Endothelial cell of umbilical vein (primary cell): ENCODE results near the gene PABPC1L. TPM values are rescaled to one million over a fixed set of nuclear protein-coding genes. Genes with fewer than 3 reads are reported as not detected.

ENCODE experiments used
- BruUV-seq: library from RNA; stranded (reverse); fragments of 400-500 nt; replicated peaks from 2 replicates; lab custom pipeline; 2021; lab: Mats Ljungman, UMichigan
- CTCF ChIA-PET: fragments of 300-600, 350-600 bp; sonication (Branson Sonifier 250); formaldehyde crosslinking; loops from one replicate; lab custom pipeline; 2021; ENCODE audit warnings: antibody characterized with exemption, inconsistent platforms; lab: Charles Lee
- POLR2A ChIA-PET: fragments of 300-600, 350-600 bp; sonication (Branson Sonifier 250); formaldehyde crosslinking; loops from one replicate; lab custom pipeline; 2021; ENCODE audit warnings: antibody characterized with exemption, inconsistent platforms; lab: Charles Lee
- DNase-seq: peaks from one replicate; pipeline ENCODE4 v3.0.0-alpha.2; 2011; ENCODE audit warnings: low read depth, low spot score
- FAIRE-seq: peaks from 2 replicates; lab custom pipeline; 2011; peaks lifted over from hg19 to GRCh38; lab: Jason Lieb, UNC
- H2AFZ ChIP-seq: 2 replicates; pipeline ENCODE4 v1.6.0; 2012; ENCODE audit warnings: low read depth, low read length, control low read depth, inconsistent platforms
- H3K27ac ChIP-seq: 2 replicates; pipeline ENCODE4 v1.5.1; 2011; ENCODE audit warnings: low read depth, mild to moderate bottlenecking, control low read depth, low read length, moderate library complexity; ENCODE audit not compliant: insufficient read depth
- H3K27me3 ChIP-seq, 2 experiments: 2 replicates each; pipeline versions ENCODE4 v1.6.0 to v1.6.1; 2011; ENCODE audit warnings: low read length in 2 of 2, mixed read lengths in 1 of 2; ENCODE audit not compliant: control insufficient read depth in 2 of 2, insufficient read depth in 2 of 2
- H3K36me3 ChIP-seq, 2 experiments: 2 replicates in 1 of 2; 3 replicates in 1 of 2; pipeline ENCODE4 v1.5.1; 2011; ENCODE audit warnings: low read length in 2 of 2, mild to moderate bottlenecking in 1 of 2, moderate library complexity in 1 of 2; ENCODE audit not compliant: control insufficient read depth in 2 of 2, insufficient read depth in 2 of 2; ENCODE audit errors: extremely low read depth in 1 of 2
- H3K4me1 ChIP-seq: 3 replicates; pipeline ENCODE4 v1.5.1; 2011; ENCODE audit warnings: mild to moderate bottlenecking, low read length; ENCODE audit not compliant: control insufficient read depth, insufficient read depth; ENCODE audit errors: extremely low read depth
- H3K4me2 ChIP-seq: 2 replicates; pipeline ENCODE4 v1.6.1; 2011; ENCODE audit warnings: low read length, control low read depth, mixed read lengths; ENCODE audit not compliant: insufficient read depth
- H3K4me3 ChIP-seq, 3 experiments: fragments of 200-600 bp in 1 of 3; sonication (generic), shearing (Covaris generic) in 1 of 3; replicated peaks in 1 of 3; 2 replicates each; pipeline ENCODE4 v1.5.1; 2011 to 2016; ENCODE audit warnings: control low read depth in 3 of 3, low read length in 3 of 3, mild to moderate bottlenecking in 2 of 3, inconsistent platforms in 1 of 3, low read depth in 1 of 3, moderate library complexity in 1 of 3; ENCODE audit not compliant: insufficient read depth in 1 of 3
- H3K79me2 ChIP-seq: 2 replicates; pipeline ENCODE4 v1.6.0; 2012; ENCODE audit warnings: low read length, inconsistent platforms; ENCODE audit not compliant: control insufficient read depth, insufficient read depth
- H3K9ac ChIP-seq: replicated peaks from 2 replicates; pipeline ENCODE3; 2011; ENCODE audit warnings: low read length, control low read depth; ENCODE audit not compliant: insufficient read depth; ENCODE audit errors: extremely low read depth
- H3K9me1 ChIP-seq: replicated peaks from 3 replicates; pipeline ENCODE4 v1.6.0; 2011; ENCODE audit warnings: mild to moderate bottlenecking, low read length; ENCODE audit not compliant: control insufficient read depth, insufficient read depth; ENCODE audit errors: extremely low read depth
- H3K9me3 ChIP-seq: replicated peaks from 2 replicates; pipeline ENCODE4 v1.5.1; 2012; ENCODE audit warnings: low read length, inconsistent platforms; ENCODE audit not compliant: control insufficient read depth, insufficient read depth
- H4K20me1 ChIP-seq: replicated peaks from 2 replicates; pipeline ENCODE3; 2011; ENCODE audit warnings: mild to moderate bottlenecking, low read length; ENCODE audit not compliant: control insufficient read depth, insufficient read depth; ENCODE audit errors: extremely low read depth
- EZH2 ChIP-seq: IDR thresholded peaks from 2 replicates; pipeline ENCODE4 v1.6.1; 2012; ENCODE audit warnings: borderline replicate concordance, low read depth, mild to moderate bottlenecking, moderate library complexity, low read length, inconsistent platforms; ENCODE audit not compliant: severe bottlenecking
- FOS ChIP-seq: IDR thresholded peaks from 2 replicates; pipeline ENCODE4 v1.6.1; 2011; ENCODE audit warnings: mild to moderate bottlenecking, low read length, moderate library complexity, borderline replicate concordance; ENCODE audit not compliant: insufficient read depth
- GATA2 ChIP-seq: IDR thresholded peaks from 2 replicates; pipeline ENCODE4 v1.7.0; 2011; ENCODE audit warnings: low read depth, mild to moderate bottlenecking, moderate library complexity, mixed read lengths, low read length; ENCODE audit not compliant: insufficient read length, insufficient read depth
- JUN ChIP-seq: IDR thresholded peaks from 2 replicates; pipeline ENCODE4 v1.6.1; 2011; ENCODE audit warnings: borderline replicate concordance, low read depth; ENCODE audit not compliant: insufficient read length, insufficient read depth
- MYC ChIP-seq: IDR thresholded peaks from one replicate; pipeline ENCODE4 v1.6.1; 2011; ENCODE audit warnings: mild to moderate bottlenecking, low read depth, low read length
- POLR2A ChIP-seq: IDR thresholded peaks from 2 replicates; pipeline ENCODE4 v1.6.1; 2012; ENCODE audit warnings: low read depth, mild to moderate bottlenecking, control low read depth, low read length
- dilution Hi-C: fragments of 300-500 bp; cut with MboI; formaldehyde crosslinking; loops from one replicate; pipeline ENCODE4 v1.15.0; 2019; ENCODE audit warnings: low sequenced_read_pairs; ENCODE audit not compliant: extremely low pct_ligation_motif_present
- intact Hi-C: fragments of 100-400 bp; cut with micrococcal nuclease; formaldehyde crosslinking; loops from one replicate; pipeline ENCODE4 v1.10.0; 2022
- polyA plus RNA-seq, 4 experiments: library from polyadenylated mRNA; depleted of rRNA in 3 of 4; stranded (reverse) in 3 of 4; unstranded in 1 of 4; fragments of >200 nt; gene quantifications; 2 replicates each; pipeline versions ENCODE4 v1.2.1 to v1.2.3, GENCODE V29; 2011 to 2012; ENCODE audit warnings: missing spikeins in 1 of 4
- total RNA-seq: library from RNA; stranded (reverse); gene quantifications from 2 replicates; pipeline ENCODE4 v1.2.3, GENCODE V29; 2021
- TF ChIP-seq, protein P1 (sequence below), 2 donors: IDR thresholded peaks; 1 replicate in 1 of 2; 2 replicates in 1 of 2; pipeline ENCODE4 v1.5.1; 2011; ENCODE audit warnings: low read length in 2 of 2, mild to moderate bottlenecking in 2 of 2, moderate library complexity in 2 of 2, control low read depth in 1 of 2, inconsistent platforms in 1 of 2, low read depth in 1 of 2; ENCODE audit not compliant: insufficient read depth in 1 of 2; ENCODE audit errors: extremely low read depth in 1 of 2
- TF ChIP-seq, protein P2 (sequence below): IDR thresholded peaks from 2 replicates; pipeline ENCODE4 v1.6.1; 2011; ENCODE audit not compliant: insufficient read depth, insufficient read length

PABPC1L gene
- total and polyA plus RNA-seq, 2 donors (not counting 3 experiments of a cell fraction or from before 2014, with no cell fraction given), result 7.8 to 12.6 TPM

DNA sequence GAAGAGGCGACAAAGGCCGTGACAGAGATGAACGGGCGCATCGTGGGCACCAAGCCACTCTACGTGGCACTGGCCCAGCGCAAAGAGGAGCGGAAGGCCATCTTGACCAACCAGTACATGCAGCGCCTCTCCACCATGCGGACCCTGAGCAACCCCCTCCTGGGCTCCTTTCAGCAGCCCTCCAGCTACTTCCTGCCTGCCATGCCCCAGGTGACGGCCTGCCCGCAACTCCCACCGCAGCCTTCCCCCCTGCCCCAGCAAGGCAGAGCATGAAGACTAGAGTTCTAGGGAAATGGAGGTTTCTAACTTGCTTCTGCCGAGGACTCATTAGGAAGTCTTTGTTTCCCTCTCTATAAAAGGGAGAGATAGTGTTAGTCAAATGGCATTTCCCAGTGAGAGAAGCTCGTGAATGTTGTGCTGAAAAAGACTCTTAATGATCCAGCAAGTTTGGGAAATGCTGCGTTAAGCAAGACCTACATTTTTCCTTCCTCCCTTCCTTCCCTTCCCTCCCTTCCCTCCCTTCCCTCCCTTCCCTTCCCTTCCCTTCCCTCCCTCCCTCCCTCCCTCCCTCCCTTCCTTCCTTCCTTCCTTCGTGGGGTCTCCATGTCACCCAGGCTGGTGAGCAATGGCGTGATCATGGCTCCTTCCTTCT is 20.8 kb downstream of the PABPC1L start:
- FAIRE-seq (no peak), DNase-seq (no peak)
- POLR2A ChIA-PET, result no interaction called here
- Histone ChIP-seq H3K9me1 (no peaks in the 10 kb centered on the region), H3K27me3 (no peaks in the 10 kb centered on the region), H3K4me2 (no peak overlapping the region), H3K4me3 (no peak overlapping the region), H3K9me3 (no peaks in the 10 kb centered on the region), H3K79me2 (no peaks in the 10 kb centered on the region), H3K4me1 (no peaks in the 10 kb centered on the region), H3K36me3 (peaks cover 0 to 2% of the 10 kb centered on the region in 2 experiments), H4K20me1 (no peaks in the 10 kb centered on the region), H2AFZ (no peak overlapping the region), H3K9ac (no peak overlapping the region), H3K27ac (no peak overlapping the region)
- dilution Hi-C loops (no loop called here), intact Hi-C loops (no loop called here)
- CTCF ChIA-PET, result interaction anchor here (0.7 kb wide), 1 partner anchor 501 kb away, joined by 3 read pairs; no protein-coding TSS in a partner anchor
- TF ChIP-seq, protein P1, sequence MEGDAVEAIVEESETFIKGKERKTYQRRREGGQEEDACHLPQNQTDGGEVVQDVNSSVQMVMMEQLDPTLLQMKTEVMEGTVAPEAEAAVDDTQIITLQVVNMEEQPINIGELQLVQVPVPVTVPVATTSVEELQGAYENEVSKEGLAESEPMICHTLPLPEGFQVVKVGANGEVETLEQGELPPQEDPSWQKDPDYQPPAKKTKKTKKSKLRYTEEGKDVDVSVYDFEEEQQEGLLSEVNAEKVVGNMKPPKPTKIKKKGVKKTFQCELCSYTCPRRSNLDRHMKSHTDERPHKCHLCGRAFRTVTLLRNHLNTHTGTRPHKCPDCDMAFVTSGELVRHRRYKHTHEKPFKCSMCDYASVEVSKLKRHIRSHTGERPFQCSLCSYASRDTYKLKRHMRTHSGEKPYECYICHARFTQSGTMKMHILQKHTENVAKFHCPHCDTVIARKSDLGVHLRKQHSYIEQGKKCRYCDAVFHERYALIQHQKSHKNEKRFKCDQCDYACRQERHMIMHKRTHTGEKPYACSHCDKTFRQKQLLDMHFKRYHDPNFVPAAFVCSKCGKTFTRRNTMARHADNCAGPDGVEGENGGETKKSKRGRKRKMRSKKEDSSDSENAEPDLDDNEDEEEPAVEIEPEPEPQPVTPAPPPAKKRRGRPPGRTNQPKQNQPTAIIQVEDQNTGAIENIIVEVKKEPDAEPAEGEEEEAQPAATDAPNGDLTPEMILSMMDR (IDR thresholded peaks at IDR 0.05; ENCODE audit: extremely low read depth in 1 of 2, insufficient read depth in 1 of 2, low read depth in 1 of 2, low read length in 2 of 2), result no peak
- BruUV-seq, result no TSS peak

DNA sequence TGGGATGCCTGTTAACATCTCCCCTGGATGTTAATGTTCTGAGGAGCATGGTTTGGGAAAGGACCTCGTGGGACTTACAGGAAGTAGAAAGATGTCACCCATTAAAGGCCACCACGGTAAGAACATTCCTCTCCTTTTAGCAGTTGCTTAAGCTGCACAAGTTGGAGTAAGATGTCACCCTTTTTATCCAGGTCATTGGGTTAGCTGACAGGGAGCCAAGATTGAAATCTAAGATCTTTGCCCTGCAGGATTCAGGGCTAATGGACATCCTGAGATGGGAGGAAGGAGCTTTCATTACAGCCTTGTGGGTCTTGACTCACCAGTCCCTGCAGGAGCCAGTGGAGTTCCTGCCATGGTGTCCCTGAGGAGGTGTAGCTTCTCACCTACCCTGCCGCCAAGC is 22.1 kb downstream of the PABPC1L start:
- intact Hi-C loops, result no loop called here
- Histone ChIP-seq H3K27ac (no peak overlapping the region), H3K4me3 (no peak overlapping the region), H3K9me3 (no peaks in the 10 kb centered on the region), H3K9me1 (no peaks in the 10 kb centered on the region), H3K4me1 (no peaks in the 10 kb centered on the region), H4K20me1 (no peaks in the 10 kb centered on the region), H3K36me3 (peaks cover 0 to 5% of the 10 kb centered on the region in 2 experiments), H3K9ac (no peak overlapping the region), H3K27me3 (no peaks in the 10 kb centered on the region), H3K79me2 (no peaks in the 10 kb centered on the region), H2AFZ (no peak overlapping the region), H3K4me2 (no peak overlapping the region)
- BruUV-seq, result no TSS peak
- dilution Hi-C loops, result no loop called here
- no peak for DNase-seq
- POLR2A ChIA-PET, result no interaction called here
- no peak for FAIRE-seq
- CTCF ChIA-PET, result no interaction called here
- no peak for TF ChIP-seq EZH2
- no peak for TF ChIP-seq JUN
- no peak for TF ChIP-seq FOS
- TF ChIP-seq, protein P2, sequence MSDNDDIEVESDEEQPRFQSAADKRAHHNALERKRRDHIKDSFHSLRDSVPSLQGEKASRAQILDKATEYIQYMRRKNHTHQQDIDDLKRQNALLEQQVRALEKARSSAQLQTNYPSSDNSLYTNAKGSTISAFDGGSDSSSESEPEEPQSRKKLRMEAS, result no peak
- TF ChIP-seq, protein P1 (IDR thresholded peaks at IDR 0.05; ENCODE audit: extremely low read depth in 1 of 2, insufficient read depth in 1 of 2, low read depth in 1 of 2, low read length in 2 of 2), result no peak
- TF ChIP-seq MYC, result no peak
- no peak for TF ChIP-seq POLR2A
- TF ChIP-seq GATA2, result no peak
